SKM-1 (cell line): ENCODE data around the gene LYPLAL1.
"Not testable (repeated sequence)": the region's sequence is repeated elsewhere in the genome, so short reads cannot be mapped to it uniquely, and the experiment has no call there.

Experiments used
- DNase-seq: peaks from one replicate; lab custom pipeline; 2025; ENCODE audit not compliant: unreplicated experiment; lab: John Stamatoyannopoulos, UW

Gene LYPLAL1

GRCh38 chr1:219161371-219161770 lies 12.3 kb upstream of the LYPLAL1 start:
- DNase-seq: no peak

DNA sequence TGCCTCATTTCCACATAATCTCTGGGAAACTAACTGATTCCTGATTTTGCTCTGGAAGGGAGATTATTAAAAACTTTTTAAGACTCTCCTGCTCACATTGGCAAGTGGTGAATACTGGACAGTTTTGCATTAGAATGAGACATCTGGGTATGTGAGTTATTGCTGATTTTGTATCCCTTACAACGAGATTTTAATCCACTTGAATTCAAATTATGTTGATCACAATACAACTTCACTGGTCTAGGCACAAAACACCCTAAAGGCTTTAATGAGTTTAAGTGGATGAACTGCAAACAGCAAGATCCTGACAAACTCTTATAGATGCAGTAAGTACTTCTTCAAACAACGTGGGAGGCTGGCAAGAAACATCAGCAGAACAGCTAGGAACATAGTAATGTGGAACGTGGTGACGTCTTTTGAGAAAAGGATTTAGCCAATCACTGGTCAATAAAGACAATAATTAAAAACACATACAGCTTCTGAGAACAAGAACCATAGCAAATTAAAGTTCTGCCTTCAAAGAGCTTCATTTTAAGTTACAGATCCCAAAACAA lies 10.2 kb upstream of the LYPLAL1 start:
- DNase-seq: no peak

GRCh38 chr1:219171192-219171935 lies 2.3 kb upstream of the LYPLAL1 start:
- DNase-seq: peak; percentile 43

GRCh38 chr1:219172821-219173220 lies 857 bp upstream of the LYPLAL1 start:
- DNase-seq: no peak

DNA sequence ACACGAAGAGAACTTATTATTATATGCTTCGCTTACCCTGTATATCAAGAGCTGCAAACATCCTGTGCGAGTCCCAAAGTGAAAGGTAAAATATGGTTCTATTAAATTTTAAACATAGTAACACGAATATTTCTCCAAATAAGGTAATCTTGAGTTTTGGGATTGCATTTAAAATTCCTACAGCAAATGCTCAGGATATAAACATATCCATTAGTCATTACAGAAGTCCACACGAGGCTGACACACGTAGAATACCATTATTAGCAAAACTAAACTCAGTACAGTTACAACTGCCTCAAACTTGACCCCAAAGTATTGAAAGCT lies 282 bp upstream of the LYPLAL1 start:
- no peak for DNase-seq

DNA sequence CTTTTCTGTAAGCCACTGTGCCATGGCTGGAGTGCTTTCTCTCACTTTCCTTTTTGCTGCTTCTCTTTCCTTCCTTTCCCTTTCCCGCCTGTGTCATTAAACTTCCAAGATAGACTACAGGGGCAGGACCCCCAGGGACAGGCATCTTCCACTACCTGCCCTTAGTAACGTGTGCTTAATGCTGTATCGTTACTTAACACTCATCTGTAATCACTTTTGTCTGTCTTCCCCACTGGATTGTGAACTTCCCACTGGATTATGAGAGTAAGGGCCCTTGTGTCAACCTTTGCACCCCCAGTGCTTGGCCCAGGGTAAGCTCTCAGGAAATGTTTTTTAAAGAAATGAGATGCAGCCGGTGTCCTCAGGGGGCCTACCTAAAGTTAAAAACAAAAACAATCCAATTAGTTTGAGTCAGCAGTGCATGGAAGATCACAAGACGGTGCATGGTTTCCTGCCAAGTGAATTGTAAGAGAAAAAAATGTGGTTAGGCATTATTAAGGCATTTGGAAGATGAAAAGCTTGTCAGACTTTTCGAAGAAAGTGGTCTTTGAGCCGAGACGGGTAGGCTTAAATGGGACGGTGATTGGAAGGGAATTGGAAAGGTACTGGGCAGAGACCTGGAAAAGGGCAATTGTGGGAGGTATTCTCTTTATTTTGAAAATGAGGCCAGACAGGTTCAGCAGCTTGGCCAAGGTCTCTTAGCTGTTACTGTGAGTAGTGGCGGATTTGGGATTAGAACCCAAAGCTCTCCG lies 958 bp downstream of the LYPLAL1 start:
- DNase-seq: no peak

DNA sequence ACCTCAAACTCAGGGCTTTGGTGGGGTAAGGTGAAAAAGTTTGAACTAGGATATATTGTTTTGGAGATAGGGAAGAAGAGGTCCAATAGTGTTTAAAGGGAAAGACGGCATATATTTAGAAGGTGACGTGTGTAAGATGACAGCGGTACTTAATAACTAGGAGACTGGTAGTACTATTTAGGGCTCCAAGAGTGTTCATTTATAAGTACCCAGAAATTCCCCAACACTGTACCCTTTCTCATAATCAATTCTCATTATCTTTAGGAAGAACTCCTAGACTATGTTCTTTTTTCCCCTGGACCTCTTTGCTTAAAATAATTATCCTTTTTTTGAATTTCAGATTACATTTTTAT lies 1.5 kb downstream of the LYPLAL1 start:
- no peak for DNase-seq

DNA sequence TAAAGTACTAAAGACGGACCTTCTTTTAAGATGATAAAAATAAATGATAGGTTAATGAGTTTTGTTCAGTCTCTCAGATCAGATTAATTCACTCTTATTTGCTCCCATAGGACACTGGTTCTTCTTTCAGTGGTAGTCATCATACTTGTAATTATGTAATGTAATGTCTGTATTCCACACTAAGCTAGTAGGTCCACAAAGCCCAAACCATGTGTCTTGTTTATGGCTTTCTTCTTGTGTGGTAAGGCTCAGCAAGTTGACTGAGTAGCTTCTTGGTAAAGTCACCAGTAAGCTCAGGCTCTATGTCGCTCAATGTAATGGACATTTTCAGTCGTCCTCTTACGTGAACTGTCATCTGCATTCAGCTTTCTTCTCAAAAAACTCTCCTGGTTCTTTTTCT lies 2.5 kb downstream of the LYPLAL1 start:
- DNase-seq: no peak

DNA sequence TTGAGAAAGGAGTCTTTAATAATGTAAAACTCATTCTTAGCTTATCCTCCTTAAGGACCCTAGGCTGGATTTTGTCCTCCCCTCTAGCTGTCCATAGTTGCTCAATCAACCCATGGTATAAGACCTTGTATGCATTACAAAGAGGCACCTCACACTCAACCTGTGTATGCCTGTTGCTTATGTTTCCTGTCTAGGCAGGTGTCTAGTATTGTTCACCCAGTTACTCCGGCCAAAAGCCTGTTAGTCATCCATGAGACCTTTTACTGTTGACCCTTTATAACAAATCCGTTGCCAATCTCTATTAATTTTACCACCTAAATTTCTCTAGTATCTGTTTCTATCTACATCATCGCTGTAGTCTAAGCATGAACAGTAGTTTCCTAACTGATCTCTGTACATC lies 3.7 kb downstream of the LYPLAL1 start:
- DNase-seq: no peak

DNA sequence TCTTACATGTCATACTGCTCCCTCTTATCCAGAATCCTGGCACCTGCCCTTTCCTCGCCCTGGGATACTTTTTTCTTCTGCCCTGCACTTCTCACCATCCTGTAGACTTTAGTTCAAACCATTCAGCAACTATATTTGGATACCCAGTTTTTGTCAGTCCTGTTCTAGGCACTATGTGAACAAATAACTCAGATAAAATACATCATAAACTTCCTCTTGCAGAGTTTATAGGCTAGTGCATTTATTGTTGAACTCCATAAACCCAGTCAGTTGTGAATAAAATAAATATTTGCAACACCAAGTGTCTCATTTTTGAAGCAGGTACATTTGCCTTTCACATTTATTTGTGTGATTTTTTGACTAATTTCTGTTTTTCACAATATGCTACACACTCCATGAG lies 4.3 kb downstream of the LYPLAL1 start:
- no peak for DNase-seq

DNA sequence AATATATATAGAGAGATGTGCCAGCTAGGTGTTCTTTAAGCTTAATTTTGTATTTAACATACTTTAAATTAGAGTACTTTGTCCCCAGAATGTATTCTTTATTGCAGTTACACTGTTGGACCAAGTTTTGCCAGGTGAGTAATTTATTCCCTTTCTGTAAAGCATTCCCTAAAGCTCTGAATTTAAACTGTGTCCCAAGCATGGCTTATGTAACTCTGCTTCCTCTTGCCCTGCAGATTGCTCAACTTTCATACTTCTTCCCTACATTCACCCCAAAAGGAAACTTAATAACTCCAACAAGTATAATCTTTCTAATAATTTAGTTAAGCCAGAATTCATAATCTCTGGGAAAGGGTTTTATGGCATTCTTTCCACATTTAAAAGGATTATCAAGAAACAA lies 5.6 kb downstream of the LYPLAL1 start:
- DNase-seq: no peak

GRCh38 chr1:219184337-219184736 lies 10.7 kb downstream of the LYPLAL1 start:
- DNase-seq: no peak

- no peak for DNase-seq
Observed at GRCh38 chr1:219185486-219186117, 11.9 kb downstream of the LYPLAL1 start.

GRCh38 chr1:219188331-219188803 lies 14.7 kb downstream of the LYPLAL1 start:
- DNase-seq: no peak

GRCh38 chr1:219189021-219189824 lies 15.5 kb downstream of the LYPLAL1 start:
- DNase-seq: no peak

GRCh38 chr1:219189952-219190351 lies 16.3 kb downstream of the LYPLAL1 start:
- DNase-seq: no peak

- no peak for DNase-seq
Observed at GRCh38 chr1:219190605-219191004, 16.9 kb downstream of the LYPLAL1 start.

GRCh38 chr1:219195833-219196232 lies 22.2 kb downstream of the LYPLAL1 start:
- not testable (repeated sequence) for DNase-seq

- no peak for DNase-seq
Observed at GRCh38 chr1:219201656-219202055, 28.0 kb downstream of the LYPLAL1 start.

GRCh38 chr1:219202567-219202966 lies 28.9 kb downstream of the LYPLAL1 start:
- no peak for DNase-seq

GRCh38 chr1:219206350-219206749 lies 32.7 kb downstream of the LYPLAL1 start:
- DNase-seq: no peak
